ENCODE results near the gene NELFE.
"Not testable (repeated sequence)": the region's sequence is repeated elsewhere in the genome, so short reads cannot be mapped to it uniquely, and the experiment has no call there.

The NELFE gene

GRCh38 chr6:31933537-31933936 lies 25.2 kb downstream of the NELFE start:
- TF ChIP-seq CTCF (IDR thresholded peaks at IDR 0.05; ENCODE audit: low read depth, low read length) (no peak), EZH2phosphoT487 (IDR thresholded peaks at IDR 0.05; ENCODE audit: low read depth) (no peak)
- no peaks in the 10 kb centered on the region for H3K36me3 ChIP-seq (replicated peaks; ENCODE audit: low read depth, low read length)
- no peak overlapping the region for H3K27ac ChIP-seq (ENCODE audit: low read length)
- H4K20me1 ChIP-seq (ENCODE audit: insufficient read depth, low read length): no peaks in the 10 kb centered on the region
- H3K4me1 ChIP-seq (ENCODE audit: low read length): no peaks in the 10 kb centered on the region
- H3K9me3 ChIP-seq (ENCODE audit: insufficient read depth, low read length): no peaks in the 10 kb centered on the region
- no peak overlapping the region for H3K4me2 ChIP-seq (ENCODE audit: low read length)
- H3K9ac ChIP-seq (ENCODE audit: low read length): no peak overlapping the region
- H2AFZ ChIP-seq (ENCODE audit: low read depth, low read length): no peak overlapping the region
- H3K4me3 ChIP-seq (ENCODE audit: low read length): no peak overlapping the region
- H3K27me3 ChIP-seq (ENCODE audit: low read depth, low read length): no peaks in the 10 kb centered on the region
- no peaks in the 10 kb centered on the region for H3K79me2 ChIP-seq (ENCODE audit: low read length)

GRCh38 chr6:31932137-31932536 lies 26.6 kb downstream of the NELFE start:
- H3K4me2 ChIP-seq (ENCODE audit: low read length); H2AFZ ChIP-seq (ENCODE audit: low read depth, low read length); H3K4me3 ChIP-seq (ENCODE audit: low read length); H3K27me3 ChIP-seq (ENCODE audit: low read depth, low read length); H3K4me1 ChIP-seq (ENCODE audit: low read length); H3K79me2 ChIP-seq (ENCODE audit: low read length); H3K36me3 ChIP-seq (replicated peaks; ENCODE audit: low read depth, low read length); H3K9me3 ChIP-seq (ENCODE audit: insufficient read depth, low read length); H3K27ac ChIP-seq (ENCODE audit: low read length); H4K20me1 ChIP-seq (ENCODE audit: insufficient read depth, low read length); H3K9ac ChIP-seq (ENCODE audit: low read length): not testable (repeated sequence)

GRCh38 chr6:31930962-31931361 lies 27.8 kb downstream of the NELFE start:
- no peak for TF ChIP-seq CTCF (IDR thresholded peaks at IDR 0.05; ENCODE audit: low read depth, low read length)
- TF ChIP-seq EZH2phosphoT487 (IDR thresholded peaks at IDR 0.05; ENCODE audit: low read depth): no peak
- H3K27me3 ChIP-seq (ENCODE audit: low read depth, low read length): no peaks in the 10 kb centered on the region

GRCh38 chr6:31928672-31928939 lies 30.2 kb downstream of the NELFE start:
- Histone ChIP-seq H2AFZ (ENCODE audit: low read depth, low read length) (no peak overlapping the region), H4K20me1 (ENCODE audit: insufficient read depth, low read length) (no peaks in the 10 kb centered on the region), H3K4me1 (ENCODE audit: low read length) (peaks cover 5% of the 10 kb centered on the region; the same call in 1 of the 2 replicates), H3K4me3 (ENCODE audit: low read length) (no peak overlapping the region), H3K36me3 (replicated peaks; ENCODE audit: low read depth, low read length) (no peaks in the 10 kb centered on the region), H3K27me3 (ENCODE audit: low read depth, low read length) (no peaks in the 10 kb centered on the region), H3K4me2 (ENCODE audit: low read length) (no peak overlapping the region), H3K79me2 (ENCODE audit: low read length) (no peaks in the 10 kb centered on the region), H3K9me3 (ENCODE audit: insufficient read depth, low read length) (no peaks in the 10 kb centered on the region), H3K9ac (ENCODE audit: low read length) (no peak overlapping the region), H3K27ac (ENCODE audit: low read length) (no peak overlapping the region)
- TF ChIP-seq EZH2phosphoT487 (IDR thresholded peaks at IDR 0.05; ENCODE audit: low read depth) (no peak), CTCF (IDR thresholded peaks at IDR 0.05; ENCODE audit: low read depth, low read length) (no peak)

More at GRCh38 chr6:31930962-31931361, 27.8 kb downstream of the NELFE start:
- no peak overlapping the region for H3K4me2 ChIP-seq (ENCODE audit: low read length)
- H3K9me3 ChIP-seq (ENCODE audit: insufficient read depth, low read length): no peaks in the 10 kb centered on the region
- no peak overlapping the region for H3K4me3 ChIP-seq (ENCODE audit: low read length)
- H3K9ac ChIP-seq (ENCODE audit: low read length): no peak overlapping the region
- H3K36me3 ChIP-seq (replicated peaks; ENCODE audit: low read depth, low read length): no peaks in the 10 kb centered on the region
- no peak overlapping the region for H2AFZ ChIP-seq (ENCODE audit: low read depth, low read length)
- H3K79me2 ChIP-seq (ENCODE audit: low read length): no peaks in the 10 kb centered on the region
- no peak overlapping the region for H3K27ac ChIP-seq (ENCODE audit: low read length)
- H3K4me1 ChIP-seq (ENCODE audit: low read length): no peaks in the 10 kb centered on the region
- no peaks in the 10 kb centered on the region for H4K20me1 ChIP-seq (ENCODE audit: insufficient read depth, low read length)
